ENCODE results near the gene SPRR3.
"Not testable (repeated sequence)": the region's sequence is repeated elsewhere in the genome, so short reads cannot be mapped to it uniquely, and the experiment has no call there.

SPRR3 gene

DNA sequence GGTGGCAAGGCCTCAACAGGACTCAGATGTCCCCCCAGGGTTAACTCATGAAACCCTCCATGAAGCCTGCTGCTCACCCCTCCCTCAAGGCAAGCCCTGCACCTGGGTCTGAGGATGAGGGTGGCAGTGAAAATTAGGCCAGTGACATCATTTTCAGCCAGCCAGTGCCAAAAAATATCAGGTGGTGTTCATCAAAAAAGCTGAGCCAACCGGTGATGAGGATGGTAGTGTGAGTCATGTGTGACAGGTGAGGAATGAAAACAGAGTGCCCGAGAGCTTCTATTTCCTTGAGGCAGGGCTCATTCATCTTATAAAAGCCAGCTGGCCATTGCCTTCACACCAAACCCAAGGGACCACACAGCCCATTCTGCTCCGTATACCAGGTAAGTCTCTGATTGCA, 17.8 kb upstream of the SPRR3 start, which contains the start of gene SPRR1A:
Gene SPRR1A (plus strand): TSS at position 339 of the 400 bp plus-strand sequence. CDS start 1,150 bp downstream, outside the sequence.
- DNase-seq = no peak

DNA sequence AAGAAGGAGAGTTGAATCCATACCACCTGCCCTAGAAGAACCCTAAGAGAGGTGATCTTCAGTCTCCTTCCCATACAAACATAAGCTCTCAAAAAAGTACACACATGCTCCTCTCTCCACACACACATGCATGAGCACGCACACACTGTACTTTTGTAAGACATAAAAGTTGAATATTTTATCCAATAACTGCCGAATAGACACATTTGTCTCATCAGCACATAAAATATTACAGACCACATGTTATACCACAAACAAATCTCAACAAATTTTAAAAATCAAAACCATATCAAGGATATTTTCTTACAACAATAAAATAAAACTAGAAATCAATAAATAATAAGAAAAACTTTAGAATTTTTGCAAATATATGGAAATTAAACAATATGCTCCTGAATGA, 15.0 kb upstream of the SPRR3 start:
- DNase-seq = no peak

DNA sequence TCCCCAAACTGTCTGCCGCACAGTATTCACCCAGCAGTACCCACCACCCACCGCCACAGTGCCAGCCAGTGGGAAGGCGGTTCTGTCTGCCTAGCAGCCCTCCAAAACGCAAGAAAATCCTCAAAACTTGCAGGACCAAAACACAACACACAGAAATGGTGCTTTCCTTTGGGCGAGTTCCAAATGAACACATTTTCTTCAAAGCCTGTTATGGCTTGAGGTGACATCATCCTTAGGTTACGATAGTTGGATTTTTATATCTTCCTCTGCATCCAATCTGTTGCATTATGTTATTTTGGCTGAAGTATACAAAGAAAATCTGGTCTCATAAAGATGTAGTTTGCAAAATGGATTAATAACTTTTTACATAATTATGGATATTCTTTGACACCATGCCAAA, 8.4 kb upstream of the SPRR3 start:
- DNase-seq = no peak

DNA sequence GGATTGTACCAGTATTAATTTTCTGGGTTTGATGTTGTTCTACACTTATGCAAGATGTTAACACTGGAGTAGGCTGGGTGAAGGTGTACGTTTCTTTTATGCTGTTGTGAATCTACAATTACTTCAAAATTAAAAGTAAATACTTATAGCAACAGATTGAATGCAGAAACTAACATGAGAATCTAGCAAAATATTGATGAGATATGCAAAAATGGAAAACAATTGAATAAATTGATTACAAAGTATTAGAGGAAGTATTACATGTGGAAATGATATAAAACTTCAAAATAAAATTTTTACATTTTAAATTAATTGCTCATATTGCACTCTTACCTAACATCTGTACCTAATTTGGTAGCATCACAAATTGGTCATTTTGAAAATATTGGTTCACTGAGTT, 5.7 kb upstream of the SPRR3 start:
- DNase-seq = no peak

DNA sequence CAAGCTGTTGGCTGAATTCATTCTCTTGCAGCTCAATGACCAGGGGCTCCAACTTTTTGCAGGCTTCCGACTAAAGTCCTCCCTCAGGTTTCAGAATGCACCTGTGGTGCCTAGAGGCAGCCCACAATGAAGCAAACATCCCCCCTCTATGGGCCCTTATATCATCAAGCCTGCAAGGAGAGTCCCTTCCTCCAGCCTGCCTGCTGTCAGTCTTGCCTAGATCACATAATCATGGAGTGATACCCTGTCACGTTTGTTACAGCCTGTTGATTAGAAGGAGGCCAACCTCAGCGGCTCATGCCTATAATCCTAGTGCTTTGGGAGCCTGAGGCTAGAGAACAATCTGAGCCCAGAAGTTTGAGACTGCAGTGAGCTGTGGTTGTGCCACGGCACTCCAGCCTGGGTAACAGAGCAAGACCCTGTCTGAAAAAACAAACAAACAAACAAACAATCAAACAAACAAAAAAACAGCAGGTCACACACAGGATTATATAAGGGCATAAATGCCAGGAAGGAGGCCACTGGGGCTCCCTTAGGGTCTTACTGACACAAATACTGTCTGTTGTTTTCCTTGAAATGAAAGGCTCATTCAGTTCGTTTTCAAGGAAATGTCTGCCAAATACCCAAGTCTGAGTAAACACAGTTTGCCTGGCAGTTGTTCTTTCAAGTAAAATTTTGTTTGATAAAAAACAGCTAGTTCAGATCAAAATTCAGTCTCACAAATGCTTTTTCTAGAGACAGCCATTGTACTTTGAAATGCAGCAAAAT, 4.7 kb upstream of the SPRR3 start:
- DNase-seq = no peak

DNA sequence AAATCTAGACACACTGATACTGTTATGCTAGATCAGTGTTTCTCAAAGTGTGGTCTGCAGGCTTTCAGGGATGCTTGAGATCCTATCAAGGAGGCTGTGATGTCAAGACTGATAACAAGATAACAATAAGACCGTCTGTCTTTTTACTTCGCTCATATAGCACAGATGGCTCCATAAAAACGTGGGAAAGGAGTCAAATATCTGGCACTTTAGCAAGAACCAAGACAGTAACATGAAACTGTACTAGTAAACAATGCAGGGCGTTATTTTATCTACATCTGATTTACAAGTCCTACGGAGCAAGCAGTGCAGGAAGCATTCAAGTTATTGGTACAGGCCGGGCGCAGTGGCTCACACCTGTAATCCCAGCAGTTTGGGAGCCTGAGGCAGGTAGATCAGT, 3.6 kb upstream of the SPRR3 start:
- DNase-seq = no peak

DNA sequence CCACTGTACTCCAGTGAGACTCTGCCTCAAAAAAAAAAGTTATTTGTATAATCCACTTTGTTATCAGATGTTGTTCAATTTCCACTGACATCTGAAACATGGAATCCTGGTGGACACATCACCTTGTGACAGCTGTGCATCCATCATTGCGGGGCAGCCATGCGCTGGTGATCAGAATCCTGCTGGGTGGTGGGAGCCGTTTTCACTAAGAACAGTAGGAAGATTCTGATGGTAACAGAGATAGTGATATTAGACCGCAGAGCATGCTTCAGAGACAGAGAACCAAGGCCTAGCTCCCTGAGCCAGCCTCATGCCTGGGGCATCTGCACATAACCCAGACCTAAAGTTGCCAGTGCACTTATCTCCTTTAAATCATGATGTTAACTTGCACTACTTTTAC, 3.1 kb upstream of the SPRR3 start:
- DNase-seq = no peak

DNA sequence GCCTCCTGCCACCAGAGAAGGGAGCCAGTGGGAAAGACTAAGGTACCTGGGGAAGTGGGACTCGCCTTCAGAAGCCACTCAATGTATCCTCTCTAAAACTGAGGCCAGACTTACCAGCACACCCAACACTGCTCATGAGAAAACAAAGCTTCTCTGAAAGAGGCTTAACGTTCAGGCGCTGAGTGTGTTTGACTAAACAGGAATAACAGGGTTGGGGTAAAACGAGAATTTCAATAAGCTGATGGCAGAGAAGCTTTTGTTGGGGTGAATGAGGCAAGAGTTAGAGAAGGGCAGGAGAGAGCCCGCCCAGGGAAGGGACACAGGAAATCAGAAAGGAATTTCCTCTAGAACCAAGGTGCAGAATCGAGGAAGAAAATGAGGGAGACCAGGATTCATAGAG, 1.7 kb upstream of the SPRR3 start:
- no peak for DNase-seq

DNA sequence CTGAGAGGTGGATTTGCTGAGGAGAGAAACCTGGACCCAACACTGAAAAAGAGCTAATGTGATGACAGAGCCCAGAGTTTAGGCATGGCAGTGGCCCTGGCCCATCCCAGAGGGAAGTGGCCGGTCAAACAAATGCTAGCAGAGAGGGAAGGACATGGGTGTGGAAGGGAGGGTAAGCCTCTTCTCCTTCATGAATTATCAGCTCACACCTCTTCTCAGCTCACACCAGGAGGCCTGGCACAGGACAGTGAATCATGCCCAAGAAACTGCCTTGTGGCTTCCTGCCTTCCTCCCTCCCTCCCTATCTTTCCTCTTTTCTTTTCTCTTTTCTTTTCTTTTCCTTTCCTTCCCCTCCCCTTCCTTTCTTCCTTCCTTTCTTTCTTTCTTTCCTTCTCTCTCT, 1.3 kb upstream of the SPRR3 start:
- DNase-seq = no peak

DNA sequence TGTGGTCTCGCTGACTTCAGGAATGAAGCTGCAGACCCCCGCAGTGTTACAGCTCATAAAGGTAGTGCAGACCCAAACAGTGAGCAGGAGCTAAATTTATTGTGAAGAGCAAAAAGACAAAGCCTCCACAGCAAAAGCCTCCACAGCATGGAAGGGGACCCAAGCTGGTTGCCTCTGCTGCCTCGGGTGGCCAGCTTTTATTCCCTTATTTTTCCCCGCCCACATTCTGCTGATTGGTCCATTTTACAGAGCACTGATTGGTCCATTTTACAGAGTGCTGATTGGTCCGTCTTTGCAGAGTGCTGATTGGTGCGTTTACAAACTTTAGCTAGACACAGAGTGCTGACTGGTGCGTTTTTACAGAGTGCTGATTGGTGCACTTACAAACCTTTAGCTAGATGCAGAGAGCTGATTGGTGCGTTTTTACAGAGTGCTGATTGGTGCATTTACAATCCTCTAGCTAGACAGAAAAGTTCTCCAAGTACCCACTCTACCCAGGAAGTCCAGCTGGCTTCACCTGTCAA, 9.7 kb downstream of the SPRR3 start:
- DNase-seq = not testable (repeated sequence)

DNA sequence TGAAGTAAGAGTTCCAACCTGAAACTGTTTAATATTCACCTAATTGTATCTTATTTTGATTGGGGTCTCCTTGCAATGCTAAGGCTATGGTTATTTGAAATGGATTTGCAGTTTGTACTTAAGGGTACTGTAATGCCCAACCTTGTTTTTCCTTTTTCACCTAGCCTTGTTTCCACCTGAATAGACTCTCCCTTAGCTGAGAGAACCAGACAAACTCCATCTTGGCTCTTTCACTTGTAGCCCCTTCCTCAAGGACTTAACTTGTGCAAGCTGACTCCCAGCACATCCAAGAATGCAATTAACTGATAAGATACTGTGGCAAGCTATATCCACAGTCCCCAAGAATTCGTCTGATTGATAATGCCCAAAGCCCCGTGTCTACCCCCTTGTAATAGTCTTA, 20.3 kb downstream of the SPRR3 start:
- DNase-seq = not testable (repeated sequence)

DNA sequence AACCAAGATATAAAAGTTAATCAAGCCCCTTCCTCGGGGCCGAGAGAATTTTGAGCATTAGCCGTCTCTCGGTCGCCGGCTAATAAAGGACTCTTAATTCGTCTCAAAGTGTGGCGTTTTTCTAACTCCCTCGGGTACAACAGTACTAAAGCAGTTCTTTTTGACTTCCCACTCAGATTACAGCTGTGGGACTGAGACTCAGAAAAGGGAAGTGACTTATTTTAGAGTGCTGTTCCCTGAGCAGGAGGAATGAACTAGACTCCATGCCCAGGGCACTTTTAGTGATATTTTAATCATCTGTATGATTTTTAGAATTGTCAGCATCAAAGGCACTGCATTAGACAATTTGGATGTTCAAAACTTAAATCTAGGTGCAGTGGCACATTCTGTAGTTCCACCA, 20.8 kb downstream of the SPRR3 start:
- not testable (repeated sequence) for DNase-seq

DNA sequence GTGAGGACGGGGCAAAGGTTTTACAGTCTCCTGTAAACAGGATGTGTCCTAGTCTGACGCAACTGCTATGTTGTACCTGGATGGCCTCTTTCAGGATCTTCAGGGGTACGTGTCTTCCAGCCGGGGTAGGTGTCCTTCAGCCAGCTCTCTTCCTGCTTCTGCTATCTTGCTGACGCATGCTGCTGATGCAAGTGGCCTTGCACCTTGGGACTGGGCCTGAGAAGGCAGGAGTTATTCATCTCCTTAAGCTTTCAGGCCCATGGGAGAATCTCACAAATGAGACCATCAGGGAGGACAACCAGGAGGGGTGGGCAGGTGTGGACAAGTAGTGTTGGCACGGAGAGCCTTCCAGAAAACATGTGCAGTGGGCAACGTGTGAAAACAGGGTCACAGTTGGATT, 21.6 kb downstream of the SPRR3 start:
- DNase-seq = no peak

DNA sequence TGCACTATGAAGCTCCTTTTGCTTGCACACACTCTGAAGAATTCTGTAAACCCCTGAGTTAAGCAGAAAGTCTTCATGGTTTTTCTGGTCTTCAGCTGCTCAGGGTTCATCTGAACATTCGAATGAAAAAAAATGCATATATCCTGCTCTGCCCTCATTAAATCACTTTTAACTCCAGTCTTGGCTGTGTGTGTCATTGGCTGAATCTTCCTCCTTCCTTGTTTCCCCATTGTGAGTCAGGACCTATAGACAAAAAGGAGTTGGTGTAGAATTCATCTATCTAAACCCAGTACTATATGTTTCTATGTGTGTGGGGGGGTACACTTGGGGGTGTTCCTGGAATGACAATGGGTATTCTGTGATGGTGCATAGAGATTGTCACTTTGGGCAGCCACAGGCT, 22.9 kb downstream of the SPRR3 start:
- no peak for DNase-seq

DNA sequence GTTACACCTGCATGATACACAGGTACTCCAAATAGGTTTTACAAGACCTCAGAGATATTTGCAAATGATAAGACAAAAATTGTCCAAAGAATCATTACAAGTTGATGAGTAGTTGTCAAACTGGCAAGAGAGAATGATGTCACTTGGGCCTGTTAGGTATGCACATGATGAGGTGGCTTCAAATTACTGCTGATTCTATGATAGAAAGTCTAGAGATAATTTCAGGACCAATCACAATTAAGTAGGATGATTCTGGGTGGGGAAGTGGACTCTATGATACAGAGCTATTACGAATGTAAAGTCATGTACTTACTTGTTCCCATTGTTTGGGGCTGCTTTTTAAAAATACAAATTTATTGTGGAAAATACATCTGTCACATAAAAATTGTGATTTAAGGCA, 24.2 kb downstream of the SPRR3 start:
- DNase-seq = no peak

DNA sequence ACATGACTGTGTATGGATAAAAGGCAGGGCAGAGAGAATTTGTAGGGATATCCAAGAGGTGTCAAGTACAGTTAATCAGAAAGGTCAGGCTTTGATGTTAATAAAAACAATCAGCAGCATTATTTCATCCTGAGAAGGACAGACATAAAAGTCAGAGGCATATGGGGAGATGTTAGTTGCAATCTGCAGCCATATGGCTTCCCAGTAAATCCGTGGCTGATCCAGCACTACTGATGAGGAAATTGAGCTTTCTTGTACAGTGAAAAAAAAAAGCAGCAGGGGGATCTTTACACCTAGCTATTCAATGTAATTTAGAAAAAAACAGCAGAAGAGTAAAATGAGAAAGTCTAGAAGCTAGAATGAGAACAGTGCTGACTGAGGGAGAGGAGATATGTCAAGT, 27.2 kb downstream of the SPRR3 start:
- DNase-seq = no peak

DNA sequence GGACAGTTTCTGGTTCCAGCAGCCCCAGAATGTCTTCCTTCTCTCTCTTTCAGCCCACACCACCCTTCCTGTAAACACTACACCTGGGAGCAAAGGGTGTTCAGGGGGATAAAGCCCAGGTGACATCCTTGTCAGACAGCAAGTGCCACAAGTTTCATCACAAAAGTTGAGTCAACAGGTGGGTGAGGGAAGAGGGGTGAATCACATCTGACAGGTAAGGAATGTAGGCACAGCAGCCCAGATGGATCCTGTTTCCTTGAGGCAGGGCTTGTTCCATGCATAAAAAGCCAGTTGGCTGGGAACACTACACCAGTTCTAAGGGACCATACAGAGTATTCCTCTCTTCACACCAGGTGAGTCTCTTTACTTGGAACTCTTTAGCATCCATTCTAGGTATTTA, 29.3 kb downstream of the SPRR3 start, which contains the start of gene SPRR1B:
Gene SPRR1B (plus strand): TSS at position 309 of the 400 bp plus-strand sequence. CDS start 1,143 bp downstream, outside the sequence.
- DNase-seq = no peak

DNA sequence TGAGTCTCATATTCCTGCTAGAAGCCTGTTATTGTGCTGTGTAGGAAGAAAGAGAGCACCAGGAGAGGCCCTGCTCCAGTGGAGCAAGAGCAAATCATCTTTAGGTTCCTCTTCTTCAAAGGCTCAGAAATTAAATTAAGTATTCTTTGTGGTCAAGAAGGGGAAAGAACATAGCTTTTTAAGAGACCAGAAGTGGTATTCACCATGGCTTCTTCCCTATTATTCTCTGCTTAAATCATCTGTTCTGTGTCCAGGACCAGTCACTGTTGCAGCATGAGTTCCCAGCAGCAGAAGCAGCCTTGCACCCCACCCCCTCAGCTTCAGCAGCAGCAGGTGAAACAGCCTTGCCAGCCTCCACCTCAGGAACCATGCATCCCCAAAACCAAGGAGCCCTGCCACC, 30.5 kb downstream of the SPRR3 start:
- DNase-seq = no peak

DNA sequence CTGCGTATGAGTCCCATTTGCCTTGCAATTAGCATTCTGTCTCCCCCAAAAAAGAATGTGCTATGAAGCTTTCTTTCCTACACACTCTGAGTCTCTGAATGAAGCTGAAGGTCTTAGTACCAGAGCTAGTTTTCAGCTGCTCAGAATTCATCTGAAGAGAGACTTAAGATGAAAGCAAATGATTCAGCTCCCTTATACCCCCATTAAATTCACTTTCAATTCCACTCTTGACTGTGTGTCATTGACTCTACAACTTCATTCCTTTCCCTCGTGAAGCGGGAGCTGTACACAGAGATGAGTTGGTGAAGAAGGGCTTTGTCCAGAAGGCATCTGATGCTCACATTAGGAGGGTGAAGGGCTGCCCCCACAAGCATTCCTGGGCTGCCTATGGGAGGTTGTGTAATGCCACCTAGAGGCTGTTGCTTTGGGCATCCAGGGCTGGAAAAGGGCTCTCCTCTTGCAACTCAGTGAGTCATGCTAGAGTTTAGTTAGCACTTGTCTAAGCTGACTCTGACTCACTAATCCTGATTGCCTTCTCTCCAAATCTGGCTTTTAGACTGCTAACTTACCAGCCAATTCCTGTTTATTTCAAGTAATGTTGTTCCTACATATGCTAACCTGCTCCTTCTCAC, 31.2 kb downstream of the SPRR3 start:
- no peak for DNase-seq

DNA sequence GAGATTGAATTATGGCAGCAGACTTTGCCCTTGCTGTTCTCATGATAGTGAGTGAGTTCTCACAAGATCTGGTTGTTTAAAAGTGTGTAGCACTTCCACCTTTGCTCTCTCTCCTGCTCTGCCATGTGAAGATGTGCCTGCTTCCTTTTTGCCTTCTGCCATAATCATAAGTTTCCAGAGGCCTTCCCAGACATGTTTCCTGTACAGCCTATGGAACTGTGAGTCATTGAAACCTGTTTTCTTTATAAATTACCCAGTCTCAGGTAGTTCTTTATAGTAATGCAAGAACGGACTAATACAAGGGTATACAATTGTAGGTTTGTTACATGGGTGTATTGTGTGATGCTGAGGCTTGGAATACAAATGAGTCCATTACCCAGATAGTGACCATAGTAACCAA, 33.7 kb downstream of the SPRR3 start:
- no peak for DNase-seq

DNA sequence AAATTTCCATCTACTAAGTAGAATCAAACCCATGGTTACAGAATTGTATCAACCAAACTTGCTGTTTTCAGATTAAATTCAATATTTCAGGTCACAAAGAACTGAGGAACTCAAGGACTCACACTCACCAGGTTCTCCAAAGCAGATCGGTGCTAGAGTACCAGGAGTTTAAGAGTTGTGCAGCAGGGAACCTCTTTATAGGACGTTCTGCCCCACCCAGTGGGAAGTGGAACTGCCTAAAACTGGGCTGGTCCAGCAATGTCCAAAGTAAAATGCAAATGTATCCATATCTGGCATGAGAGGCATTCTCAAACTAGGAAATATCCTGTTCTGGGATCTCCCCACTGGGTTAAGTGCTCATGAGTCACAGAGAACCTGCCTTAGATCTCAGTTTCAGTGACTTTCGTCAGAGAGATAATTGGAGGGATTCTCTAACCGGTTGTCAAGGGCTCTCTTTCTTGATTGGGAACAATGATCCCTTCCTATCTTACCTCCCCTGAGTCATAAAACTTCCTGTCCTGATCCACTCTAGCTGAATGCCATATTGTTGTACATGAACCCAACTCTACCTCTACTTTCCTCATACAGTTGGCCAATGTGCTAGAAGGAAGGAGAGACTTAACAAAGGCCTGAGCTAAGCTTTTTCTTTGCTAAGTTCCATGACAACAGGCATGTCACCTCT, 39.5 kb downstream of the SPRR3 start, which contains the start of gene SPRR2D:
Gene SPRR2D (minus strand): TSS at position 171 of the 682 bp plus-strand sequence. CDS start 774 bp downstream, outside the sequence.
- no peak for DNase-seq

DNA sequence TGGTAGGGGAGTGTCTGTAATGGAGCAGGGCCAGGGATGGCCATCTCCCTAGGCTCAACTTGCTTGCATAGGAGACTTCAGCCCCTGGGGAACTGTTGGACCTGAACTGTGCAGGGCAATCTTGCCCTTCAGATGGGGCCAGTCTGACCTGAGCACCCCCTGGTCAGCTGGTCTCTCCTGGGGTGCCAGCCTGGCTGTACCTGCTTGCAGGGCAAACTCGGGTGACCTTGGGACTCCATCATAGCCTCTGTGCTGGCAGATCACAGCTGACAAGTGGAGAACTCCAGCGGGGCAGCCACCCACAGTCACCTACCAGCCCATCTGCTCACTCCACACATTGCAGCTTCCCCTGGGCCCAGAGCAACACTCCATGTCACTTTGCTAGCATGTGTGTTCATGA, 47.7 kb downstream of the SPRR3 start:
- DNase-seq = no peak
